NCI-H187 treated with DMSO at 0.1 percent for 48 hours (cell line): ENCODE measurements around the gene CARD11.

Experiments used
- DNase-seq: peaks from one replicate; lab custom pipeline; 2025; lab: John Stamatoyannopoulos, UW

Gene CARD11

DNA sequence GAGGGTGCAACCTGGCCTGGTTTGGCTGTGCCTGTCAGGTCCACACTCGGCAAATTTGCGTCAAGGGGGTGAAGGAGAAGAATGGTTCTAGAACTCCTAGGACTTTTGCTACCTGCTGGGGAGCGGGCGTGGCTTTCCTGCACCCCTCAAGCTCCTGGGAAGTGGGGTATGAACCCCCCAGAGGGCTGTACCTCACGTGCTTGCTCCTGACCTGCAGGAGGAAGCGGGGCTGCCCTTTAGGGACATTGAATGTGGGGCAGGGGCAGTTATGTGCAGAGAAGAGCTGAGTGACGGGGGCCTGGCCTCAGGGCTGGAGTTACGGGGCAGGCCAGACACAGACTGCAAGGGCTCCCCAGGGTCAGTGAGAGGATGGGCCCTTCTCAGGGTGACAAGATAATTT lies 138.2 kb downstream of the CARD11 start:
- DNase-seq = no peak

GRCh38 chr7:2905027-2905426 lies 138.6 kb downstream of the CARD11 start:
- no peak for DNase-seq

GRCh38 chr7:2904202-2904601 lies 139.5 kb downstream of the CARD11 start:
- DNase-seq = no peak

GRCh38 chr7:2903682-2904162 lies 139.9 kb downstream of the CARD11 start:
- no peak for DNase-seq

DNA sequence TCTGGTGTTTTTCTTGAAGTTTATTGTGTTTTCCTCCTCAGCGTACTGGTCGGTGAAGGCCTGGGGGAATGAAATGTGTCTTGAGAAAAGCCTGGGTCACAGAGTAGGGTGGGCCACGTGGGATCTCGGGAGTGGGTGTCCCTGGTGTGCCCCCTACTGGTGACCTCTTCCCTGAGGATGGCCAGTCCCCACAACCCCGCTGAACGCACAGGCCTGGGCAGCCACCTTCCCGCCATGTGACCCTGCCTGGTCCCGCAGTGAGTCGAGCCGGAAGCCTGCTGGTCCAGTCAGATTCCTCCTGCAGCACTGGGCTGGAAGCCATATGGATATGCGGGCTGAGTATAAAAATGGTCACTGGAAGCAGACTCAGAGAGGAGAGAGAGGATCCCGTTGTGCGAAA lies 146.6 kb downstream of the CARD11 start:
- no peak for DNase-seq

- no peak for DNase-seq
Observed at GRCh38 chr7:2896131-2896530, 147.5 kb downstream of the CARD11 start.

DNA sequence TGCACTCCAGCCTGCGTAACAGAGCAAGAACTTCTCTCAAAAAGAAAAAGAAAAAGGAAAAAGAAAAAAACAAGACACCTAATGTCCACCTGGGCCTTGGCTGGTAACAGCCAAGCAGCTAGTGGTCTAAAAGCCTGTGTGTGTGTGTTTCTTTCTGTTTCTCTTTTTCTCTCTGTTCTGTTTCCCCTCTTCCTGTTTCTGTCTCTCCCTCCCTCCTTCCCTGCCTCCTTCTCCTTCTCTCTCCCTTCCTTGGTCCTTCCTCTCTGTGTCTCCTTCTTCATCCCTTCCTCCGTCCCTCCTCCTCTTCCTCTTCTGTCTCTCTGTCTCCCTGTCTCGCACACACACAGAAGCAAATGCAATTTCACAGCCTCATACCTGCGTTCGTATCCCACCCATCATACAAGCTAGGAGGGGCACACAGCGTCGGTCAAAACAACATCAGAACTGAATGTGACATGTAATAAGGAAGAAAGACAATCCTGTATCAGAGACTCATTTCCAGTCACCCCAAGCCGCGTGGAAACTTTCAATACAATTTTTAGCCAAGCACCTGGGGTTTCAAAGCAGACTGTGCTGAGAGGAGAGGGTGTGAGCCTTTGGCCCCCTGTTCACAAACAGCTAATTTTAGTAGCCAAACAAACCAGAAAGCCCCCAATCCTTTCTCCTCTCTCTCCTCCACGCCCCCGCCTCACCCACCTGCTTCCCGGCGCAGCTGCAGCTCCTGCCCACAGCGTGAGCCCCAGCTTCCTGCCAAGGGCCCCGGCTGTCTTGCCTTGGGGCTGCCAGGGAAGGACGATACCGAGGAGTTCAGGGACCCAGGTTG lies 149.3 kb downstream of the CARD11 start:
- DNase-seq = no peak

DNA sequence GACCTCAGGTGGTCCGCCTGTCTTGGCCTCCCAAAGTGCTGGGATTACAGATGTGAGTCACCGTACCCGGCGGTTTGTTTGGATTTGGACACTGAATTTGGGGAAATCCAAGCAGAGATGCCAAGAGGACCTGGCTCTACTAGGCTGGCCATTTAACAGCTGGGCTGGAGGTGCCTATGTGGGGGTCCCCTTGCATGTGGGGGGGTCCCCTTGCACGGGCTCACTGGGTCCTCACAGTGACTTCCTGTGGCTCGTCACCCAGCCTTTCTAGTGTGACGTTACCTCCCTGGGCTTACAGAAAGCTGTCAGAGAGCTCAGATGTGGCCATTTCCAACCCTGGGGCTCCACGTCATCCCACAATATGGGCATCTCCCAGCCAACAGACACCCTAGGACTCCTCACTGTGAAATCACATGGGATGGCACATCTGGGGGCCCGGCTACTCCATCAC lies 150.2 kb downstream of the CARD11 start:
- DNase-seq = no peak

DNA sequence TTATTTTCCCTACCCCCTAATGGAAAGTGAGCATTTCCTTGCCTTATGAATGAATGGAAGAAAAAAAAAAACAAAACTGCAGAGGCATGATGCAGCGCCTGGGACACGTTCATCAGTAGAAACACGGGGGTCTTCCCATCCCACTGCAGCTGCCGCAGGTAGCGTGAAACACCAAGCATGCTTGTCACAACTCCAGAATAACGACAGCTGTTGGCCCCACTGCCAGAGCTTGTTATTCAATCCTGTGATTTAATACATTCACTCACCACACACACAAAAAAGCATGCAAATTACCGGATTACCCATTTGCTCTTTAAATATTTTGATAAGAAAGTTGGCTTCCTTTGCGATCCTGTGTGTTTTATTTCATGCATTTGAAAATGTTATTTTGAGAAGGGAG lies 151.1 kb downstream of the CARD11 start:
- DNase-seq = no peak

- DNase-seq = no peak
Observed at GRCh38 chr7:2887816-2888215, 155.9 kb downstream of the CARD11 start.

DNA sequence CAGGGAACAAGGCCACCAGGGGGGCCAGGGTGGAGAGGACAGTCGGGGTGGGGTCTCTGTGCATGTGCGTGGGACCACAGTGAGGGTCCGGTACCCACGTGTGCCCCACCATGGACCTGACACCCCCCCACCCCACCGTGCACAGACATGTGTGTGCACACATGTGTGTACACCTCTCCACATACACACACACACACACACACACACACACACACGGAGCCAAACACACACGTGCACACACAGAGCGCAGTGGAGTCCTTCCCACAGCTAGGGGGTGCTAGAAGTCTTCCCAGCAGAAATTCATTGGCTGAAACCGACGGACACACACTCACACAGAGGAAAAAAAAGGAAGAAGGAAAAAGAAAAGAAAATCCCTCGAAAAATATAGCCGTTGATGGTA lies 156.8 kb downstream of the CARD11 start:
- peak; percentile 29 for DNase-seq

GRCh38 chr7:2886391-2886790 lies 157.3 kb downstream of the CARD11 start:
- DNase-seq = no peak

GRCh38 chr7:2884161-2884560 lies 159.5 kb downstream of the CARD11 start:
- no peak for DNase-seq

GRCh38 chr7:2883101-2883500 lies 160.6 kb downstream of the CARD11 start:
- DNase-seq = no peak

DNA sequence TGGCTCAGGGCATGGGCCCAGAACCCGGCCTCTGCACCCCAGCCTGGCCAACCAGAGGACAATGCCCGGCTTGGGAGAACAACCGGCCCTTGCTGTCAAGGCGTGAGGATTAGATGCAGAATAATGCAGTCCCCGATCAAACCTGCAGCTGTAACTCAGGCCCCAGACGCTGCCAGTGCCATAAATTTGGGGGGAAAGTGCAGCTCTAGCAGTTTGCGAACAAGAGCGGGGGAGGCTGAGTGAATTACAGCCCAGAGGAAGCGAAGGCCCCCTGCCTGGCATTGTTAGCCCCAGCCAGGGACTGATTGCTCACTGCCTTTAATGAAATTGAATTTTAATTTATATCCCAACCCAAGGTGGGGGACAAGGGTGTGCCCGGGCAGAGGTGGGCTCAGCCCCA lies 161.6 kb downstream of the CARD11 start:
- no peak for DNase-seq

DNA sequence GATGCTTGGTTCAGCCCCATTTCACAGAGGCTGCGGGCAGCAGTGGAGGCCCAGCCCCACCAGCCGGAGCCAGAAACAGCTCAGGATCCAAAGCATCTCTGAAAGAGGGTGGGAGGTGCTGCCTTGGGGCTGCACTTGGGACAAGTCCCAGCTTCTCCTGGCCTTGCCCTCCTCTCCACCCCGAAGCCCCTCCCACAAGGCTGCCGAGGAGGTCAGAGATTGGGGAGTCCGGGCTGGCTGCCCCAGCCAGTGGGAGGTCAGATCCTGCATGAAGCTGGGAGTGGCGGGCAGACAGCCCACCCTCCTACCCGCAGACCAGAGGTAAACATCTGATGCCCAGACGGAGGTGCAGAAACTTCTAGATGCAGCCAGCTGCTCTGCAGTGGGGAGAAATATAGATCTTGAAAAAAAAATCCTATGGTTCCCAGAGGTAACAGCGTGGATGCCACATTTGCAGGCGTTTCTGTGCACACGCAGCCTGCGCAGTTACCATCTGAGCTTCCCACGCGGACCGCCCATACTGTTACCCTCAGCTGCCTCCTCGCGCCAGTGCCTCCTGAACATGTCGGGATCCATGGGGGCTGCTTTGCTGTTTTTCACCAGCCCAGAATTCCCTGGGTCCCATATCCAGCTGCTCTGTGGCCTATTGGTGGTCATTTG lies 162.7 kb downstream of the CARD11 start:
- no peak for DNase-seq

DNA sequence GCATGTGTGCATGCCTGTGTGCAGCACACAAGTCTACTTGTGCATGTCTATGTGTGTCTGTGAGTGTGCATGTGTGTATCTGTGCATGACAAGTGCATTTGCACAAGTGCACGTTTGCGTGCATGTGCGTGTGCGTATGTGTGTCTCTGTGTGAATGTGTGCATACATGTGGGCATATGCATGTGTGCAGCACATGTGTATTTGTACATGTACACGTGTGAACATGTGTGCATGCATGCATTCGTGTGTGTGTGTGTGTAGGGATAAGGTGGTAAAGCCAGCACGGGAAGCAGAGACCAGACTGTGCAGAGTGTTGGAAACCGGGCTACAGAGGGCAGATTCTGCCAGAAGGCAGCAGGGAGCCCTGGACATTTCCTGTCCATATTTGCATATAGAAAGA lies 163.6 kb downstream of the CARD11 start:
- DNase-seq = no peak

GRCh38 chr7:2879354-2879753 lies 164.3 kb downstream of the CARD11 start:
- DNase-seq = no peak

- no peak for DNase-seq
Observed at GRCh38 chr7:2878306-2878705, 165.4 kb downstream of the CARD11 start.

DNA sequence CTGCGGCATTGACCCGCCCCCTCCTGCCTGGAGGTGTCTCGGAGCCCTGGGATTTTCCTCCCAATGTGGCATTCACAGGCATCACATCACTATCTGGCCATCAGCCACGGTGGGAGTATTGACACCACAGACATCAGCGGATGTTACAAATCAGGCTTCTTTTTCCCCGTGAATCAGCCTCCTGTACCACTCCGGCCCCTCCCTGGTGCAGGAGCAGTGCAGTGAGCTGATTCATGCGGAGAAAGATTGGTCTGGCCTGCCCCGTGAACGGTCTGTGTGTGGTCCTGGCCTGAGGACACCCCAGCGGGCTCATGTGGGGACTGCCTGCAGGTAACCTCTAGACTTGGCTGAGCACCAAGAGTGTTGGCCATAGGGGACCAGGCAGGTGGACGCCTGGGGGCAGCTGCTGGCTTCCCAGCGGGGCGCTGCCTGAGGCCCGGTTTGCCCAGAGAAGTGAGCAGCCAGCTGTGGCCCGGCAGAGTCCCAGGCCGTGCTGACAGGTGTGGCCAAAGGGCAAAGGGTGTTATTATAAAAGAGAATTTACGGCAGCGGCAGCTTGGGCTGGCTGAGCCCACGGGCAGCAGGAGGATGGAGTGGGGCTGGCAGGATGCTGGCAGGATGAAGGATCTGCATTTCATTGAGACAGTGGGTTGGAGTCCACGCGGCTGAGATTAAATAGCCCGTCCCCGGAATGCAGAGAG lies 167.5 kb downstream of the CARD11 start:
- DNase-seq = no peak

- no peak for DNase-seq
Observed at GRCh38 chr7:2873686-2874551, 169.7 kb downstream of the CARD11 start.

DNA sequence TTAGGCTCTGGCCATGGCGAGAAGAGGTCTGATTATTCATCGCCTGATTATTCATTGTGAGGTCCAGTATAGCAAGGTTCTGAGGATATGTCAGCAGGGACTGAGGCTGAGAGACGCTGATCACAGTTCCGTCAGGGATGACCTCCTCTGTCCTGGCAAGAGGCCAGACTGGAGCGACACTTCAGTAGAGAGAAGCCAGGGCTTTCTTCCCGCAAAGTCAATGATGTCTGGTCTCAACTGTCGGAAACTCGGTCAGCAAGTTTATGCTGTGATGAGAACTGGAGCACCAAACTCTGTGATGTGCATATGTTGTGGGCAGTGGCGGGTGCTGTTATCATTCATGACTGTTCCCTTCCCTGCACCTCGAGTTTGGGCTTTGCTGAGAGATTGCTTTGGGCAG lies 170.5 kb downstream of the CARD11 start:
- peak; percentile 30 for DNase-seq
